ENCODE measurements around the gene NCCRP1.

GRCh38 chr19:39182174-39182505 is 14.6 kb upstream of the NCCRP1 start:
- TF ChIP-seq, protein P1, sequence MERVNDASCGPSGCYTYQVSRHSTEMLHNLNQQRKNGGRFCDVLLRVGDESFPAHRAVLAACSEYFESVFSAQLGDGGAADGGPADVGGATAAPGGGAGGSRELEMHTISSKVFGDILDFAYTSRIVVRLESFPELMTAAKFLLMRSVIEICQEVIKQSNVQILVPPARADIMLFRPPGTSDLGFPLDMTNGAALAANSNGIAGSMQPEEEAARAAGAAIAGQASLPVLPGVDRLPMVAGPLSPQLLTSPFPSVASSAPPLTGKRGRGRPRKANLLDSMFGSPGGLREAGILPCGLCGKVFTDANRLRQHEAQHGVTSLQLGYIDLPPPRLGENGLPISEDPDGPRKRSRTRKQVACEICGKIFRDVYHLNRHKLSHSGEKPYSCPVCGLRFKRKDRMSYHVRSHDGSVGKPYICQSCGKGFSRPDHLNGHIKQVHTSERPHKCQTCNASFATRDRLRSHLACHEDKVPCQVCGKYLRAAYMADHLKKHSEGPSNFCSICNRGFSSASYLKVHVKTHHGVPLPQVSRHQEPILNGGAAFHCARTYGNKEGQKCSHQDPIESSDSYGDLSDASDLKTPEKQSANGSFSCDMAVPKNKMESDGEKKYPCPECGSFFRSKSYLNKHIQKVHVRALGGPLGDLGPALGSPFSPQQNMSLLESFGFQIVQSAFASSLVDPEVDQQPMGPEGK (CRISPR knock-in tag; IDR thresholded peaks at IDR 0.05; ENCODE audit: borderline replicate concordance) = no peak
- no peak for TF ChIP-seq PPARA (CRISPR knock-in tag; IDR thresholded peaks at IDR 0.05; ENCODE audit: borderline replicate concordance)
- no peak for TF ChIP-seq ZNF565 (CRISPR knock-in tag; conservative IDR thresholded peaks at IDR 0.05; ENCODE audit: low read depth)
- TF ChIP-seq ARNTL (CRISPR knock-in tag; IDR thresholded peaks at IDR 0.05; ENCODE audit: borderline replicate concordance, low read depth) = no peak
- TF ChIP-seq CSRNP3 (CRISPR knock-in tag; IDR thresholded peaks at IDR 0.05) = no peak
- no peak for TF ChIP-seq ISL1 (CRISPR knock-in tag; IDR thresholded peaks at IDR 0.05)

Data from SK-N-SH treated with all-trans-retinoic acid at 6 μM for 48 hours (cell line).